Neuronal stem cell (in vitro differentiated cells): Measurements from ENCODE around the gene RDH11.

Experiments used
- DNase-seq: peaks from one replicate; pipeline ENCODE4 v3.0.0-alpha.2; 2013; ENCODE audit warnings: low spot score
- H2AFZ ChIP-seq: one replicate; pipeline ENCODE4 v1.6.1; 2013; ENCODE audit warnings: mild to moderate bottlenecking, low read length, inconsistent platforms
- H2AK5ac ChIP-seq: 2 replicates; pipeline ENCODE4 v1.6.1; 2013; ENCODE audit warnings: low read depth, mild to moderate bottlenecking, inconsistent platforms, low read length, moderate library complexity, mixed read lengths
- H2BK120ac ChIP-seq: 2 replicates; pipeline ENCODE4 v1.6.1; 2013; ENCODE audit warnings: low read depth, mild to moderate bottlenecking, inconsistent platforms, low read length, moderate library complexity, mixed read lengths
- H2BK12ac ChIP-seq: one replicate; pipeline ENCODE4 v1.6.1; 2013; ENCODE audit warnings: low read length, inconsistent platforms
- H2BK15ac ChIP-seq: 2 replicates; pipeline ENCODE4 v1.6.1; 2013; ENCODE audit warnings: mild to moderate bottlenecking, low read length, inconsistent platforms, mixed read lengths
- H2BK5ac ChIP-seq: one replicate; pipeline ENCODE4 v1.6.1; 2013; ENCODE audit warnings: inconsistent platforms, mild to moderate bottlenecking, low read length, moderate library complexity
- H3K14ac ChIP-seq: one replicate; pipeline ENCODE4 v1.6.1; 2013; ENCODE audit warnings: low read length, inconsistent platforms
- H3K18ac ChIP-seq: 2 replicates; pipeline ENCODE4 v1.6.1; 2013; ENCODE audit warnings: low read length, inconsistent platforms
- H3K23ac ChIP-seq: 2 replicates; pipeline ENCODE4 v1.6.1; 2013; ENCODE audit warnings: low read depth, mild to moderate bottlenecking, mixed read lengths, low read length, inconsistent platforms; ENCODE audit not compliant: poor library complexity
- H3K27ac ChIP-seq: replicated peaks from 3 replicates; pipeline ENCODE4 v1.5.1; 2013; ENCODE audit warnings: low read length, inconsistent platforms
- H3K27me3 ChIP-seq, 3 experiments: 2 replicates each; pipeline ENCODE4 v1.6.1; 2013; ENCODE audit warnings: low read length in 3 of 3, mild to moderate bottlenecking in 2 of 3, inconsistent platforms in 1 of 3, low read depth in 1 of 3, mixed read lengths in 1 of 3, moderate library complexity in 1 of 3; ENCODE audit not compliant: control insufficient read depth in 3 of 3, insufficient read depth in 3 of 3
- H3K36me3 ChIP-seq, 2 donors: replicated peaks in 1 of 2; 2 replicates each; pipeline ENCODE4 v1.6.1; 2013; ENCODE audit warnings: low read length in 2 of 2; ENCODE audit not compliant: control insufficient read depth in 2 of 2, insufficient read depth in 2 of 2
- H3K4ac ChIP-seq: 2 replicates; pipeline ENCODE4 v1.6.1; 2013; ENCODE audit warnings: inconsistent platforms, mild to moderate bottlenecking, low read length, moderate library complexity
- H3K4me1 ChIP-seq, 2 donors: 1 replicate in 1 of 2; 2 replicates in 1 of 2; pipeline ENCODE4 v1.6.1; 2013; ENCODE audit warnings: low read length in 2 of 2, low read depth in 1 of 2; ENCODE audit not compliant: control insufficient read depth in 2 of 2, insufficient read depth in 1 of 2
- H3K4me2 ChIP-seq: one replicate; pipeline ENCODE4 v1.6.1; 2013; ENCODE audit warnings: mild to moderate bottlenecking, low read length, inconsistent platforms; ENCODE audit not compliant: insufficient read depth, poor library complexity, severe bottlenecking
- H3K4me3 ChIP-seq, 2 donors: 2 replicates each; pipeline ENCODE4 v1.5.1; 2013; ENCODE audit warnings: low read length in 2 of 2, mild to moderate bottlenecking in 2 of 2, inconsistent platforms in 1 of 2, moderate library complexity in 1 of 2
- H3K79me1 ChIP-seq: one replicate; pipeline ENCODE4 v1.6.1; 2013; ENCODE audit warnings: low read depth, mild to moderate bottlenecking, inconsistent platforms, low read length, moderate library complexity
- H3K9ac ChIP-seq: one replicate; pipeline ENCODE4 v1.6.1; 2013; ENCODE audit warnings: mild to moderate bottlenecking, low read depth, low read length, inconsistent platforms; ENCODE audit not compliant: poor library complexity
- H3K9me3 ChIP-seq, 2 donors: replicated peaks in 1 of 2; 2 replicates each; pipeline versions ENCODE3 to v1.6.1; 2013; ENCODE audit warnings: low read length in 2 of 2, mild to moderate bottlenecking in 2 of 2, inconsistent platforms in 1 of 2, low read depth in 1 of 2, mixed read lengths in 1 of 2, moderate library complexity in 1 of 2; ENCODE audit not compliant: control insufficient read depth in 2 of 2, insufficient read depth in 1 of 2
- H4K8ac ChIP-seq: one replicate; pipeline ENCODE4 v1.6.1; 2013; ENCODE audit warnings: low read depth, mild to moderate bottlenecking, inconsistent platforms, low read length, moderate library complexity
- H4K91ac ChIP-seq: one replicate; pipeline ENCODE4 v1.6.1; 2013; ENCODE audit warnings: low read length, low read depth, mild to moderate bottlenecking, inconsistent platforms; ENCODE audit not compliant: poor library complexity
- WGBS, 2 donors: extraction: QIAGEN DNeasy Blood & Tissue Kit; methylation state at CpG; one replicate each; pipeline ENCODE4 v1.1.7; 2013; ENCODE audit warnings: missing lambda C conversion rate in 2 of 2, mixed read lengths in 1 of 2; ENCODE audit not compliant: insufficient read length in 2 of 2, insufficient replicate concordance in 1 of 2; ENCODE audit errors: extremely low coverage in 2 of 2; 5-methylcytosine and 5-hydroxymethylcytosine counted together

The RDH11 gene

DNA sequence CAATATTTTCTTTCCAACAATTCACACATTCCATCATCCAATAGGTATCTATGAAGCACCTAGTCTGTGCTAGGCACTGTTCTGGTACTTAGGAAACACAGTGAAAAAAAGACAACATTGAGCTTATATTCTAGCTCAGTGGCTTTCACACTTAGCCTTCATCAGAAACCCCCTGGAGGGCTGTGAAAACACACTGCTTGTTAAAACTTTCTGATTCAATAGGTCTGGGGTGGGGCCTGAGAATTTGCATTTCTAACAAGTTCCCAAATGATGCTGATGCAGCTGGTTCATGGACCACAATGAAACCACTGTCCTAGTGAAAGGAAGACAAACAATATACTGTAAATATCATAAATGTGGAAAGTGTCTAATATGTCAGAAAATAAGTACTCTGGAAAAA is 27.0 kb downstream of the RDH11 start:
- H2BK120ac ChIP-seq, result no peak overlapping the region
- H2AK5ac ChIP-seq, result no peak overlapping the region
- no peak overlapping the region for H4K8ac ChIP-seq
- no peak overlapping the region for H3K18ac ChIP-seq
- no peak overlapping the region for H3K23ac ChIP-seq
- no peak overlapping the region for H2BK15ac ChIP-seq
- no peak overlapping the region for H3K27ac ChIP-seq
- no peak overlapping the region for H3K4me3 ChIP-seq
- DNase-seq, result no peak
- peaks cover 0 to under 1% of the 10 kb centered on the region in 2 donors for H3K4me1 ChIP-seq
- peaks cover 0 to 3% of the 10 kb centered on the region in 2 donors for H3K36me3 ChIP-seq
- H3K4ac ChIP-seq, result no peak overlapping the region
- H2BK5ac ChIP-seq, result no peak overlapping the region
- H3K9ac ChIP-seq, result no peak overlapping the region
- no peaks in the 10 kb centered on the region for H3K9me3 ChIP-seq
- no peak overlapping the region for H2AFZ ChIP-seq
- peaks cover 2% of the 10 kb centered on the region for H3K79me1 ChIP-seq
- H3K27me3 ChIP-seq, result no peaks in the 10 kb centered on the region
- H2BK12ac ChIP-seq, result no peak overlapping the region
- H3K14ac ChIP-seq, result no peak overlapping the region
- no peak overlapping the region for H3K4me2 ChIP-seq
- no peak overlapping the region for H4K91ac ChIP-seq

- Histone ChIP-seq H3K4ac (no peak overlapping the region), H3K4me1 (no peaks in the 10 kb centered on the region), H3K9ac (no peak overlapping the region), H3K4me2 (no peak overlapping the region), H2BK15ac (no peak overlapping the region), H2BK12ac (no peak overlapping the region), H4K91ac (no peak overlapping the region), H3K14ac (no peak overlapping the region), H3K18ac (no peak overlapping the region), H3K9me3 (no peaks in the 10 kb centered on the region), H3K4me3 (no peak overlapping the region), H4K8ac (no peak overlapping the region), H2AFZ (no peak overlapping the region), H2BK5ac (no peak overlapping the region), H3K27me3 (no peaks in the 10 kb centered on the region), H3K27ac (no peak overlapping the region), H3K79me1 (peaks cover 2% of the 10 kb centered on the region), H3K36me3 (peaks cover 0 to 8% of the 10 kb centered on the region in 2 donors), H3K23ac (no peak overlapping the region), H2AK5ac (no peak overlapping the region), H2BK120ac (no peak overlapping the region)
- WGBS, 2 donors, result no CpG with 5 or more reads among the region's 1 CpG
- DNase-seq, result peak; percentile 27
Measured at GRCh38 chr14:67666750-67667449, 28.7 kb downstream of the RDH11 start.

DNA sequence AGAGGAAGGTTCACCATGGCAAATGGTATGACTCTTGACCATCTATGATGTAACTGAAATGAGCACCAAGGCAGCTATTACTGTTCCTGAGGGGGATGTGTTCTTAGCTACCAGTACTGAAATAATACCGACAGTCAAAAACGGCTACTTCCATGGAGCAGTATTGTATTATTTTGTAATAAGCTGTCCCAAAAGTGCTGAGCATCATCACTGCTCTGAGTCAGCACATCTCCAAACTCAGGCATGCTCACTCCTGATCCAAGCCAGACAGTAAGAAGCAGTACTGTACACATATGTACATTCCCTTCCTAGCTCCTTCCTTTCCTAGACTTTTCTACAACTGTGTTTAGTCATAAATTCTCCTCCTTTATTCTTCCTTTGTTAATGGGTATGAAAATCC is 29.7 kb downstream of the RDH11 start:
- no peak overlapping the region for H2AK5ac ChIP-seq
- H3K27ac ChIP-seq, result no peak overlapping the region
- DNase-seq, result no peak
- H3K9ac ChIP-seq, result no peak overlapping the region
- H3K4ac ChIP-seq, result no peak overlapping the region
- H3K23ac ChIP-seq, result no peak overlapping the region
- H3K36me3 ChIP-seq, result peaks cover 0 to 17% of the 10 kb centered on the region in 2 donors
- H4K91ac ChIP-seq, result no peak overlapping the region
- no peak overlapping the region for H2AFZ ChIP-seq
- H2BK12ac ChIP-seq, result no peak overlapping the region
- H4K8ac ChIP-seq, result no peak overlapping the region
- no peaks in the 10 kb centered on the region for H3K9me3 ChIP-seq
- no CpG with 5 or more reads among the region's 2 CpGs for WGBS, 2 donors
- H3K79me1 ChIP-seq, result peaks cover 2% of the 10 kb centered on the region
- H3K18ac ChIP-seq, result no peak overlapping the region
- H3K14ac ChIP-seq, result no peak overlapping the region
- no peaks in the 10 kb centered on the region for H3K4me1 ChIP-seq
- no peak overlapping the region for H2BK15ac ChIP-seq
- H3K4me3 ChIP-seq, result no peak overlapping the region
- H2BK5ac ChIP-seq, result no peak overlapping the region
- no peak overlapping the region for H3K4me2 ChIP-seq
- no peak overlapping the region for H2BK120ac ChIP-seq
- no peaks in the 10 kb centered on the region for H3K27me3 ChIP-seq

DNA sequence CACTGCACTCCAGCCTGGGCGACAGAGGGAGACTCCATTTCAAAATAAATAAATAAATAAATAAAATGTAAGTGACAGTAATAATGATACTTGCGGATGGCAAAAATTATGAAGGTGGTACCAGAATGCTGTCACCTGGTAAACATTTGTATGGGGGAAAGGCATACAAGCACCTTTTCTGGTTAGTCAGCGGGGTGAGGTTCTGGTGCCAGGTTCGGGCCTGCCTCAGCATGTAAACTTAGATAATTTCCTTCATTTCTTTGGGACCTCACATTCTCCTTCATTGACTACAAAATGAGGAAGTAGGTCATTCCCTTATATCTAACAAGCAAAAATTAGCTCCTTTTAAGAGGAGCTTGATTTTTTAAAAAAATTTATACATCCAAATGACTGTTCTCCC is 31.9 kb downstream of the RDH11 start:
- H3K4me1 ChIP-seq, result no peaks in the 10 kb centered on the region
- no peak for DNase-seq
- H3K36me3 ChIP-seq, result peaks cover 2 to 40% of the 10 kb centered on the region in 2 donors
- no peak overlapping the region for H2AFZ ChIP-seq
- H3K27ac ChIP-seq, result no peak overlapping the region
- no peak overlapping the region for H4K91ac ChIP-seq
- no peak overlapping the region for H3K23ac ChIP-seq
- no peak overlapping the region for H2BK12ac ChIP-seq
- H3K4me2 ChIP-seq, result no peak overlapping the region
- no peak overlapping the region for H2BK5ac ChIP-seq
- no peak overlapping the region for H3K9ac ChIP-seq
- H3K4me3 ChIP-seq, result no peak overlapping the region
- H3K18ac ChIP-seq, result no peak overlapping the region
- H3K4ac ChIP-seq, result no peak overlapping the region
- no peak overlapping the region for H2AK5ac ChIP-seq
- no peaks in the 10 kb centered on the region for H3K79me1 ChIP-seq
- no peak overlapping the region for H2BK15ac ChIP-seq
- no peak overlapping the region for H3K14ac ChIP-seq
- H3K9me3 ChIP-seq, result no peaks in the 10 kb centered on the region
- no peak overlapping the region for H2BK120ac ChIP-seq
- H4K8ac ChIP-seq, result no peak overlapping the region
- H3K27me3 ChIP-seq, result no peaks in the 10 kb centered on the region
- WGBS, 2 donors, result no CpG with 5 or more reads among the region's 4 CpGs
